Gastroesophageal sphincter (tissue), 2 donors: ENCODE results near the gene RIMS4.

ENCODE experiments used
- POLR2A ChIP-seq, 2 donors: fragments of 450-650 bp; IDR thresholded peaks; one replicate each; pipeline ENCODE4 v1.6.1; 2017; ENCODE audit warnings: antibody characterized with exemption in 2 of 2, mild to moderate bottlenecking in 2 of 2, moderate library complexity in 1 of 2
- POLR2AphosphoS5 ChIP-seq: sonication (generic); formaldehyde crosslinking; IDR thresholded peaks from one replicate; pipeline ENCODE4 v1.6.1; 2017; ENCODE audit warnings: antibody characterized with exemption

- TF ChIP-seq POLR2A (IDR thresholded peaks at IDR 0.05), result no peak
- no peak for TF ChIP-seq POLR2AphosphoS5
Observed at GRCh38 chr20:44720621-44720996, 89.7 kb downstream of the RIMS4 start.
